Activated T-helper 1 cell treated with anti-CD3 and anti-CD28 coated beads, Interleukin-12 subunit alpha, Interleukin-12 subunit beta, Interleukin-2, Interleukin-4 antibody, amounts not matched to agents 30 ng/mL and 10 ng/mL and 1 ng/mL, durations not matched to agents 14 hours and 24 hours and 36 hours (primary cell): ENCODE measurements around the gene TOB1. TPM values are rescaled to one million over a fixed set of nuclear protein-coding genes. Genes with fewer than 3 reads are reported as not detected.
A peak's percentile ranks its signal among the peaks of the same experiment; 100 is the strongest.
"Not testable (repeated sequence)": the region's sequence is repeated elsewhere in the genome, so short reads cannot be mapped to it uniquely, and the experiment has no call there.

ENCODE experiments used
- DNase-seq: peaks from one replicate; pipeline ENCODE4 v3.0.0; 2021; ENCODE audit warnings: low spot score
- H3K27ac Mint-ChIP-seq: one replicate; pipeline ENCODE4 v1.8.0; 2021; ENCODE audit warnings: mild to moderate bottlenecking, mixed read lengths
- H3K27me3 Mint-ChIP-seq: one replicate; pipeline ENCODE4 v1.8.0; 2022; ENCODE audit warnings: mild to moderate bottlenecking, moderate library complexity, mixed read lengths; ENCODE audit not compliant: insufficient read depth
- H3K36me3 Mint-ChIP-seq: one replicate; pipeline ENCODE4 v1.8.0; 2021; ENCODE audit warnings: low read depth, mixed read lengths
- H3K4me1 Mint-ChIP-seq: one replicate; pipeline ENCODE4 v1.8.0; 2021; ENCODE audit warnings: low read depth, mixed read lengths
- H3K4me3 Mint-ChIP-seq: one replicate; pipeline ENCODE4 v1.8.0; 2021; ENCODE audit warnings: mild to moderate bottlenecking, moderate library complexity, mixed read lengths
- H3K9me3 Mint-ChIP-seq: one replicate; pipeline ENCODE4 v1.8.0; 2021; ENCODE audit warnings: mixed read lengths
- intact Hi-C: fragments of 100-400 bp; cut with micrococcal nuclease; formaldehyde crosslinking; loops from one replicate; pipeline ENCODE4 v1.15.1; 2024
- total RNA-seq: library from RNA; stranded (reverse); gene quantifications from 2 replicates; pipeline ENCODE4 v1.2.3, GENCODE V29; 2022

The TOB1 gene
- total RNA-seq, 1 donor from 2014 or later: 35.5 TPM

DNA sequence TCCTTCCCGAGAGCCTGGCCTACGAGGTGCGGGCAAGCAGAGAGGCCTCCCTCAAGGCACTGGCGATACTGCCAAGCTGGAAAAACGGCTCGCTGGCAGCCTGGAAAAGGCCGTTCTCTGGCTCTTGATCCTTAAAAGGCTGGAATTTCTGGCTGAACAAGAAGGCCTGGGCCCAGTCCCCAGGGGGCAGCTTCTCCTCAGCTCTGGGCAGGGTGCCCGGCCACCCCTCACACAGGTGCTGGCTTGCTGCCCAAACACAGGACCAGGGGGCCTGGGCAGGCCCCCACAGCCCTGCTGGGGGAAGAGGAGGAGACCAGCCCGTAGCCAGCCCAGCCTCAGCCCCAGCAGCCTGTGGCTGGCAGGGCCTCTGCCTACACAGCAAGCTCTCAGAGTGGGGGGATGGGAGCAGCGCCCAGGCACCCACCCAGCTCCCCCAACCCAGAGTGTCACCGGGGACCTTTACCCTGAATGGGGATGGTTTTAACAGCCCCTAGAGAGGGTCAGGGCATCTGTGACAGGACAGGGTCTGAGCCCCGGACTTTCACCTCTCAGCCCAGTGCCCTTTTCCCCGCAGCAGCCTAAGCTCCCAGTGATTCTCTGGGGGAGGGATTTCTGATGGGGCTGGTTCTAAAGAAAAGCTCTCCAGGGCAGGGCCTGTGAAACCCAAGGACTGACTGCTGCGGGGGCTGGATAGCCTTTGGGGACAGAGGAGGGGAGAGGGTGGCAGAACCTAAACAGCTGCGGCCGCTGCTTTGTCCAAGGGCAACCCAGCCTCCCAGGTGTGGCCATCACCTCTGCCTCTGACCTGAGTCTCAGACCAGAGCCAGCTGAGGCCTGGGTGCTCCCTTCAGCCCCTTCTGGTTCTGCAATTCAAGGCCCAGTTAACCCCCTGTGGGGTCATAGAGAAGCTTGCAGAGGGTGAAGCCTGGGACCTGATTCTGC, 38.6 kb upstream of the TOB1 start:
- H3K27ac Mint-ChIP-seq: no peak overlapping the region
- peaks cover 3% of the 10 kb centered on the region for H3K36me3 Mint-ChIP-seq
- H3K4me3 Mint-ChIP-seq: no peak overlapping the region
- no peak for DNase-seq
- no peaks in the 10 kb centered on the region for H3K27me3 Mint-ChIP-seq
- intact Hi-C loops: loop anchor here (5.0 kb wide), 1 partner anchor 38 kb away; no protein-coding TSS in a partner anchor
- H3K9me3 Mint-ChIP-seq: no peaks in the 10 kb centered on the region
- H3K4me1 Mint-ChIP-seq: peaks cover 41% of the 10 kb centered on the region

DNA sequence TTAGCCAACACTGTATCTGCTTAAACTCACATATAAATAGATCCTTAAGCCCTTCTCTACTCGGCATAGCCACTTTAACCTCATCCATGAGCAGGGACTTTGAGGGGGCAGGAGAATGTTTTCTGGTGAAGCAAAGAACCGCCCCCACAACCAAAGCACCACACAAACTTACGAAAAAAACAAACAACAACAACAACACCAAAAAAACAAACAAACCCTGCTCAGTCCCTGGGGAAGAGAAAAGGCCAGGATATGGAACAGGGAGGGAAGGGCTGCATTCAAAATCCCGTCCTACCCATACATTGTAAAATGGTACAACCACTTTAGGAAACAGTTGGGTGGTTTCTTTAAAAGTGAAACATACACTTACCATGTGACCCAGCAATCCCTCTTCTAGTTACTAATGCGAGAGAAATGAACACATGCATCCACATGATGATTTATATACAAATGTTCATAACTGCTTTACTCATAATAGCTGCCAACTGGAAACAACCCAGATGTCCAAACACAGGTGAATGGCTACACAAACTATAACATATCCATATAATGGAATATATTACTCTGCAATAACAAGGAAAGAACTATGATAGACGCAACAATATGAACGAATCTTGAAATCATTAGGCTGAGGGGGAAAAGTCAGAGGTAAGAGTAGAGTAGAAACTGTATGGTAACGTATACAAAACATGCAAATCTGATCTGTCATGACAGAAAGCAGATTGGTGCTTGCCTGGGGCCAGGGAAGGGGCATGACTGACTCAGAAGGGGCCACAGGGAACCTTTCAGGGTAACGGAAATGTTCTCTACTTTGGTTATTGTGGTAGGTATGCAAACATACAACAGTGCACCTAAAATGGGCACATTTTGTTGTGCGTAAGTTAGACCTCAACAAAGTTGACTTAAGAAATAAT, 37.7 kb upstream of the TOB1 start:
- Mint-ChIP-seq H3K4me3 (no peak overlapping the region), H3K36me3 (peaks cover 3% of the 10 kb centered on the region), H3K4me1 (peaks cover 33% of the 10 kb centered on the region), H3K9me3 (no peaks in the 10 kb centered on the region), H3K27ac (peak overlapping the region; percentile 68), H3K27me3 (no peaks in the 10 kb centered on the region)
- no peak for DNase-seq
- intact Hi-C loops: no loop called here

DNA sequence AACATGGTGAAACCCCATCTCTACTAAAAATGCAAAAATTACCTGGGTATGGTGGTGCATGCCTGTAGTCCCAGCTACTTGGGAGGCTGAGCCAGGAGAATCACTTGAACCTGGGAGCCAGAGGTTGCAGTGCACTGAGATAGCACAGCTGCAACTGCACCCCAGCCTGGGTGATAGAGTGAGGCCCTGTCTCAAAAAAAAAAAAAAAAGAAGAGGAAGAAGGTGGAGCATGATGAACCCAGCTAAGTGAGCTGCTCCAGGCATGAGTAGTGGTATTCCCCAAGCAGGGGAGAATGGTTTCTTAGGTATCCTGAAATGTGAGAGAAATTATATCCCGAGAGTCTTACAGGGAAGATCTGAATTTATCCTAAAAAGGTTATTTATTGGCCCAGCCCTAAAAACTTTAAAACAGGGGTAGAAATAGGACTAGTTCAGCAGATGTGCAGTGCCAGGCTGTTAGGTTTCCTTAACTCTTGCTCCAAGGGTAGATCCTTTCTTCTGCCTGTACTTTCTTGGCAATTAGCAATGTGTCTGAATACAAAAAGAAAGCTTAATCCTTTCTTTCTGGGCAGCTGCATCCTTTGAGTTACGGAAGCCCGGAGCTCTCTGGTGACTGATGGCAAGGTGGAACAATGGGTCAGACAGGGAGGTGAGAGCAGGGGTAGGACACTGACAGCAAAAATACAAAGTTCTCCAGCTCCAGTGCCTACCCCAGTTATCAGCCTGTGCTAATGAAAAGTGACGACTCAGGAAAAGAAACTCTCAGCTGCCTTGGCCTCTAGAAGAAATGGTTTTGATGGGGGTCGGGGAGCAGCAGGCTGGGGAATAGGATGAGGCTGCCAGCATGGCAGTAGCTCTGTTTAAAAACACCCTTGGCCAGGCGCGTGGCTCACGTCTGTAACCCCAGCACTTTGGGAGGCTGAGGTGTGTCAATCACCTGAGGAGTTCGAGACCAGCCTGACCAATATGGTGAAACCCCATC, 36.5 kb upstream of the TOB1 start:
- no peak overlapping the region for H3K4me3 Mint-ChIP-seq
- no peaks in the 10 kb centered on the region for H3K36me3 Mint-ChIP-seq
- intact Hi-C loops: no loop called here
- no peak overlapping the region for H3K27ac Mint-ChIP-seq
- peaks cover 24% of the 10 kb centered on the region for H3K4me1 Mint-ChIP-seq
- DNase-seq: no peak
- no peaks in the 10 kb centered on the region for H3K27me3 Mint-ChIP-seq
- no peaks in the 10 kb centered on the region for H3K9me3 Mint-ChIP-seq

DNA sequence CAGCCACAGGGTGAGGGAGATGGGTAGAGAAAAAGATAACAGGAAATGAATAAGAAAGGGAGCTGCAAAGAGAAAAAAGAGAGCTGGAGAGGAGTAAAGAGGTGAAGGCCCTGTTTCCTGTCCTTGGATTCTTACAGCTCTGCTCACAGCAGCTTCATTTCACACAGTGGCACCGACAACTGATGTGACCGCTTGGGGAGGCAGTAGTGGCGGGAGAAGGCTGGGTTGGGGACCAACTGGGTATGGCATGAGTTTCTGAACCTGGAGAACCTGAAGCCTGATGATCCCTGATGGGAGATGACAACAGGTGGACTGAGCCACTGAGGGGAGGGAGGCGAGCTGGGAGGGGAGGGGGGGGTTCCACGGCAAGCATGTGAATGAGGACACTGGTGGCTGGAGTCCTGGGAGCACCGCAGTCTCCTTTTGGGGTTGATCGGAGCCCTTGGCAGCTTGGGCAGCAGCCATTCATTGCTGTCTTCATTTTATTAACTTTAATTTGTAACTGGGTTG, 34.3 kb upstream of the TOB1 start:
- Mint-ChIP-seq H3K9me3 (no peaks in the 10 kb centered on the region), H3K4me1 (peaks cover 24% of the 10 kb centered on the region), H3K4me3 (no peak overlapping the region), H3K27ac (no peak overlapping the region), H3K27me3 (peaks cover 2% of the 10 kb centered on the region), H3K36me3 (no peaks in the 10 kb centered on the region)
- intact Hi-C loops: no loop called here
- DNase-seq: no peak

DNA sequence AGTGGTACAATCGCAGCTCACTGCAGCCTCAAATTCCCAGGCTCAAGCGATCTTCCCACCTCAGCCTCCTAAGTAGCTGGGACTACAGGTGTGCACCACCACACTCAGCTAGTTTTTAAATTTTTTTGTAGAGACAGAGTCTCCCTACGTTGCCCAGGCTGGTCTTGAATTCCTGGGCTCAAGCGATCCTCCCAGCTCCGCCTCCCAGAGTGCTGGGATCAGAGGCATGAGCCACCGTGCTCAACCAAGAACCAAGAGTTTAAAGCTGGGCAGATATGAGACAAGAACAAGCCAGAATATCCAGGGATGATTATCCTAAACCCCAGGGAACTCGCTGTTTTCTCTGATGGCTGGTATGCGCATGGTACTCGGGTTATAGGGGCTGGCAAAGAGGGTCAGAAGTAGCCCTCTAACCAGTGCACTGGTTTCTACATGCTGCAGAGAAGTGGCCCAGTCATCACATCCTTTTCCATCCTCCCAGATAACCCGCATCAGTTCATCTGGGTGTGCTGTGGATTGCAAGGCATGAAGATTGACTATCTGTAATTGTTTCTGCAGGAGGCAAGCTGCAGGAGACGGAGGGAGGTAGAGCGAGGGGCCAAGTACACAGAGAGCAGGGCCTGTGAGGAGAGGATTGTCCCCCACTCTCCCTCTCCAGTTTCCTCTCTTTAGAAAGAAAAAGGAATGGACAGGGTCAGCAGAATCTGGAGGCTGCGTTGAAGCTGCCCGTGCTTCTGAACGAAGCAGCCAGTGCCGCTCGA, 33.6 kb upstream of the TOB1 start:
- Mint-ChIP-seq H3K4me1 (peaks cover 24% of the 10 kb centered on the region), H3K9me3 (no peaks in the 10 kb centered on the region), H3K27me3 (peaks cover 2% of the 10 kb centered on the region), H3K27ac (no peak overlapping the region), H3K36me3 (no peaks in the 10 kb centered on the region), H3K4me3 (no peak overlapping the region)
- no peak for DNase-seq
- intact Hi-C loops: no loop called here

DNA sequence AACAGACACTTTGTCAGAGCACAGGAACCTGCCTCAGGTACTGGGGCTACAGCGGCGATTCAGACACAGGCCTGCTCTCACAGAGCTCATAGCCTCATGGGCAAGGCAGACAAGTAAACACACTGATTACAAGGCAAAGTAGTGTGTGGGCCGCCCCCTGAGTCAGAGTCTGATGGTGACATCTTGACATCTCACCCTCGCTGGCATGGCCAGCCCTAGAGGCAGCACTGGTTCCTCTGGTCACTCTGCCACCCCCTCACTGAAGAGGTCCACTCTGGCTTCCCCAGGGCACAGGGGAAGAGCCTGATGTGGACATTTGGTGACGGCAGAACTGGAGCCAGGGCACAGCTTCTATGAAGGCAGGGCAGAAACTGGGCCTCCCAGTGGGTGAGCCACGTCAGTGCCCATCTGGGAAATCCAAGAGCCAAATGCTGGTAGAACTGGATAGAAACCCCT, 32.9 kb upstream of the TOB1 start:
- H3K27ac Mint-ChIP-seq: no peak overlapping the region
- no peak for DNase-seq

DNA sequence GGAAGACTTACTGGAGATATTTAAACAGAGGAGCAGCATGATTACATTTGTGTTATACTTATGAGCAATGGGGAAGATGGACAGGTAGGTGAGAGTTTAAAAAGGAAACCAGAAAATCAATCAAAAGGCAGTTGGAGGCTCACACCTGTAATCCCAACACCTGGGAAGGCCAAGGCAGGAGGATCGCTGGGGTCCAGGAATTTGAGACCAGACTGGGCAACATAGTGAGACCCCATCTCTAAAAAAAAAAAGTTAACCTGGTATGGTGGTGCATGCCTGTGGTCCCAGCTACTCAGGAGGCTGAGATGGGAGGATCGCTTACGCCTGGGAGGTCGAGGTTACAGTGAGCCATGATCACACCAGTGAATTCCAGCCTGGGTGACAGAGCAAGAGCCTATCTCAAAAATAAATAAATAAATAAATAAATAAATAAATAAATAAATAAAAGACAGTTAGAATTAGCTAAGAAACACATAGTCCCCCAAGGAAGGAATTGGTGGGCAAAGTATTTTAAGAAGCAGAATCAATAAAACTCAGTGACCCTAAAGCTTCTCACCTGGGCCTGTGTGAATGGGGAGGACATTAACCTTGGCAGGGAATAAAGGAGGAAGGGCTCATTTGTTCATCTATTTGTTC, 32.3 kb upstream of the TOB1 start:
- peaks cover 17% of the 10 kb centered on the region for H3K4me1 Mint-ChIP-seq
- no peak for DNase-seq
- H3K27me3 Mint-ChIP-seq: peaks cover 4% of the 10 kb centered on the region
- H3K9me3 Mint-ChIP-seq: no peaks in the 10 kb centered on the region
- intact Hi-C loops: no loop called here
- no peak overlapping the region for H3K4me3 Mint-ChIP-seq
- peak overlapping the region; percentile 1 for H3K27ac Mint-ChIP-seq
- no peaks in the 10 kb centered on the region for H3K36me3 Mint-ChIP-seq

More for the DNA sequence above, 32.9 kb upstream of the TOB1 start:
- Mint-ChIP-seq H3K4me3 (no peak overlapping the region), H3K4me1 (peaks cover 22% of the 10 kb centered on the region), H3K36me3 (no peaks in the 10 kb centered on the region), H3K27me3 (peaks cover 2% of the 10 kb centered on the region), H3K9me3 (no peaks in the 10 kb centered on the region)
- intact Hi-C loops: no loop called here

DNA sequence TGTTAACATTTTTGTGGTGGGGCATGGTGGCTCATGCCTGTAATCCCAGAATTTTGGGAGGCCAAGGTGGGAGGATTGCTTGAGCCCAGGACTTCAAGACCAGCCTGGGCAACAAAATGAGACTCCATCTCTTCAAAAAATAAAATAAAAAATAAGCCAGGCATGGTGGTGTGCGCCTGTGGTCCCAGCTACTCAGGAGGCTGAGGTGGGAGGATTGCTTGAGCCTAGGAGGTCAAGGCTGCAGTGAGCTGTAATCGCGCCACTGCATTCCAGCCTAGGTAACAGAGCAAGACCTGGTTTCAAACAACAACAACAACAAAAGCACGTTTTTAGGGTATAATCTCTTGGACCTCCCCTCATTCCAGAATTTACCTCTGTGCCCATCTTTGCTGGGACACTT, 28.4 kb upstream of the TOB1 start:
- H3K4me1 Mint-ChIP-seq, H3K4me3 Mint-ChIP-seq, H3K36me3 Mint-ChIP-seq, DNase-seq, intact Hi-C loops, H3K27ac Mint-ChIP-seq, H3K9me3 Mint-ChIP-seq: not testable (repeated sequence)
- H3K27me3 Mint-ChIP-seq: peaks cover 12% of the 10 kb centered on the region

DNA sequence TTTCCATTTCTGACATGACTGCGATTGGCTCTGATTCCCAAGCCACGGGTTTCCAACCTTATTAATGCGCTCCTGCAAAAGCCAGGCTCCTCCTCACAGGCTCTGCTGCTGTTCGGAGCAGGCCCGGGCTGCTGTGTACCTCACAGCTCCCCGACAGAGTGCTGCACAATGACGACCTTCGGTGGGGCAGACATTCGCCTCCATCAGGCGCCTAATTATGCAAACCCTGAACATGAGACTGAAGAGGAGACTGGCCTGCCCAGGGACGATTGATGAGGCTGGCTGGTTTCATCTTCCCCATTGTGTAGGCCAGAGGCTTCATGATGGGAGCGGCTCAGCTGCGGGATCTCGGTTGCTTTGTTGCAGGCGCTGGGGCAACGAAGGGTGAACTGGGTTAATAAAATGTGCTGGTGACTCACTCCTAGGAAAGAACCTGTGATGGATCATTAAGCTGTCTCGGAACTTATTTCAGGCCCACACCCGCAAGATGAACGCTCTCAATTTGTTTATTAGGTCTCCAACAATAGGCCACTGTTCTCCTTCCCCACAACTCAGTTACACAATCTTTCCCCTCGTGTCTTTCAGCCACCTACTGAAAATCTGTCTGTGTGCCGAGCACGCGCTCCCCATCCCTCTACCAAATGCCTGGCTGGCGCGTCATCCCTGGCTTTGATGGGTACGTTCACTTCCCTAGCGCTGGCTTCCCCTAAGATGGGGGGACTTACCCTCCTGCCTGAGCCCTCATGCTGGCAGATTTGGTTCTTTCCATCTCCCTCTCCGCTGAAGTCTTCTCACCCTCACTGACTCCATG, 27.2 kb upstream of the TOB1 start:
- Mint-ChIP-seq H3K27ac (no peak overlapping the region), H3K36me3 (no peaks in the 10 kb centered on the region), H3K27me3 (peaks cover 18% of the 10 kb centered on the region), H3K4me1 (no peaks in the 10 kb centered on the region), H3K9me3 (no peaks in the 10 kb centered on the region), H3K4me3 (no peak overlapping the region)
- intact Hi-C loops: no loop called here
- DNase-seq: no peak

DNA sequence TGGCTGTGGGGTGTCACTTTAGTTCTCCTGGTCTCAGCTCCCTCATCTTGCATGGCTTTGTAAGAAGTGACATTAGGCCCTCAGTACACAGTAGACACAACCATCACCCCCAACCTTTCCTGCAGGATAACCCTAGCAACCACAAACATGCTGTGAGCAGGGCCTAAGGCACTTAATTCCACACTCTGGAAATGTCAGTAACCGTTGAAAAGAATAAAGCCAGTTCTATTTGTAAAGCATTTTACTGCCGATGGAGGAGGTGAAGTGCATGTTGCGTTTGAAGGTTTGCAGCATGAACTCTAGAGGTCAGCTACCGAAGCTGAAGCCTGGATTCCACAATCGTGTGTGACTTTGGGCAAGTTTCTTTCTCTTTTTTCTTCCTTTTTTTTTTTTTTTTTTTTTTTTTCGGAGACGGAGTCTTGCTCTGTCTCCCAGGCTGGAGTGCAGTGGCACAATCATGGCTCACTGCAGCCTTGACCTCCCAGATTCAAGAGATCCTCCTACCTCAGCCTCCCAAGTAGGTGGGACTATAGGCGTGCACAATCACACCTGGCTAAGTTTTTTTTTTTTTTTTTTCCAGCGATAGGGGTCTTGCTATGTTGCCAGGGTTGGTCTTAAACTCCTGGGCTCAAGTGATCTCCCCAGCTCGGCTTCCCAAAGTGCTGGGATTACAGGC, 26.1 kb upstream of the TOB1 start:
- Mint-ChIP-seq H3K27ac (no peak overlapping the region), H3K36me3 (no peaks in the 10 kb centered on the region), H3K4me3 (no peak overlapping the region), H3K4me1 (peaks cover 5% of the 10 kb centered on the region), H3K9me3 (no peaks in the 10 kb centered on the region), H3K27me3 (peaks cover 20% of the 10 kb centered on the region)
- intact Hi-C loops: no loop called here
- DNase-seq: no peak
